ENCODE measurements around the gene IFNGR2.
"Not testable (repeated sequence)": the region's sequence is repeated elsewhere in the genome, so short reads cannot be mapped to it uniquely, and the experiment has no call there.

Gene IFNGR2, protein sequence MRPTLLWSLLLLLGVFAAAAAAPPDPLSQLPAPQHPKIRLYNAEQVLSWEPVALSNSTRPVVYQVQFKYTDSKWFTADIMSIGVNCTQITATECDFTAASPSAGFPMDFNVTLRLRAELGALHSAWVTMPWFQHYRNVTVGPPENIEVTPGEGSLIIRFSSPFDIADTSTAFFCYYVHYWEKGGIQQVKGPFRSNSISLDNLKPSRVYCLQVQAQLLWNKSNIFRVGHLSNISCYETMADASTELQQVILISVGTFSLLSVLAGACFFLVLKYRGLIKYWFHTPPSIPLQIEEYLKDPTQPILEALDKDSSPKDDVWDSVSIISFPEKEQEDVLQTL

DNA sequence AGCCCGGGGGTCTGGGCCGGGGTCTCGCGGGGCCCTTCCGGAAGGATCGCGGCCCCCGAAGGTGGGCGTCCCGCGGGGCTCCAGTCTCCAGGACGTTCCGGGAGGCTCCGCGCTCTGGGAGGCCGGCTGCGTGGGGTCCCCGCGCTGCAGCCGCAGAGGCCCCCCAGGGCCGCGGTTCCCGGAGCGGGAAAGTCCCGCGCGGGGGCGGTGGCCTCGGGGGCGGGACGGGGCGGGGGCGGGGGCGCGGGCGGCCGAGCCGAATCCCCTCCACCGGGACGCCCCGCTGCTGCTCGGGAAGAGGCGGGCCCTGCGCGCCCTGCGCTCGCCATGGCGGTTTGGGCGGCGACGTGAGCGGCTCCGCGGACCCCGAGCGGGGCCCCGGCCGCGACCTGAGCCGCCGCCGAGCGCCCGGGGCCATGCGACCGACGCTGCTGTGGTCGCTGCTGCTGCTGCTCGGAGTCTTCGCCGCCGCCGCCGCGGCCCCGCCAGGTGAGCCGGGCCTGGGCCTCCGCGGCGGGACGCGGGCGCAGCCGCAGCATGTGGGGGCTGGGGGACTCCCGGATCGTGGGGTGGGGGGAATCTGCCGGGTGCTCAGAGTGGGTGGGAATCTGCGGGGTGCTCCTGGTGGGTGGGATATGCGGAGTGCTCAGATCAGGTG, at the start of gene IFNGR2:
TSS of gene IFNGR2 (plus strand) at position 286 of the 658 bp plus-strand sequence. CDS start at position 417, 131 bp downstream.
- DNase-seq (ENCODE audit: low read depth) = no peak

DNA sequence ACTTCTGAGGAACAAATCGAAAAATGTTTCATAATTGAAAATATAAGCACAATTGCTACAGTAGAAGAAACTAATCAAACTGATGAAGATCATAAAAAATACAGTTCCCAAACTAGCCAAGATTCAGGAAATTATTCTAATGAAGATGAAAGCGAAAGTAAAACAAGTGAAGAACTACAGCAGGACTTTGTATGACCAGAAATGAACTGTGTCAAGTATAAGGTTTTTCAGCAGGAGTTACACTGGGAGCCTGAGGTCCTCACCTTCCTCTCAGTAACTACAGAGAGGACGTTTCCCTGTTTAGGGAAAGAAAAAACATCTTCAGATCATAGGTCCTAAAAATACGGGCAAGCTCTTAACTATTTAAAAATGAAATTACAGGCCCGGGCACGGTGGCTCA, 47.9 kb upstream of the IFNGR2 start:
- no peak for DNase-seq (ENCODE audit: low read depth)

DNA sequence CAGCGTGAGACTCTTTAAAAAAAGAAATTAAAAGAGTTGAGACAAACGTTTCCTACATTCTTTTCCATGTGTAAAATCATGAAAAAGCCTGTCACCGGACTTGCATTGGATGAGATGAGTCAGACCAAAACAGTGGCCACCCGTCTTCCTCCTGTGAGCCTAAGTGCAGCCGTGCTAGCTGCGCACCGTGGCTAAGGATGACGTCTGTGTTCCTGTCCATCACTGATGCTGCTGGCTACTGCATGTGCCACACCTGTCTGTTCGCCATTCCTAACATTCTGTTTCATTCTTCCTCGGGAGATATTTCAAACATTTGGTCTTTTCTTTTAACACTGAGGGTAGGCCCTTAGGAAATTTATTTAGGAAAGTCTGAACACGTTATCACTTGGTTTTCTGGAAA, 47.2 kb upstream of the IFNGR2 start:
- no peak for DNase-seq (ENCODE audit: low read depth)

DNA sequence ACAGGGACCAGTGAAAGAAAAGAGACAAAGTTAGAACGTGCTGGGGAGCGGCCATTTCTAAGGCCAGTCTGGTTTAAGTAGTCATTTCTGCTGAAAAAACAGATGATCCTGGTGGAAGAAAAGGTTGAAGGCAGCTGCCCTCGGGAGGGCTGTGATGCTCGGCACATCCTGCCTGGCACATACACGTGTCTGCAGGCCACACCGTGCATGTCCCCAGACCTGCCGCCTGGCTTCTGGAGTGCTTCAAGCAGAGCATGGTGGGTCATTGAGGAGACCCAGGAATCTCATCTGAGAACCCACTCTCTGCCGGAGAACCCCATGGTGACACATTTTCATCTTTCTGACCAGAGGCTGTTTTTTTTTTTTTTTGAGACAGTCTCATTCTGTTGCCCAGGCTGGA, 46.0 kb upstream of the IFNGR2 start:
- no peak for DNase-seq (ENCODE audit: low read depth)

DNA sequence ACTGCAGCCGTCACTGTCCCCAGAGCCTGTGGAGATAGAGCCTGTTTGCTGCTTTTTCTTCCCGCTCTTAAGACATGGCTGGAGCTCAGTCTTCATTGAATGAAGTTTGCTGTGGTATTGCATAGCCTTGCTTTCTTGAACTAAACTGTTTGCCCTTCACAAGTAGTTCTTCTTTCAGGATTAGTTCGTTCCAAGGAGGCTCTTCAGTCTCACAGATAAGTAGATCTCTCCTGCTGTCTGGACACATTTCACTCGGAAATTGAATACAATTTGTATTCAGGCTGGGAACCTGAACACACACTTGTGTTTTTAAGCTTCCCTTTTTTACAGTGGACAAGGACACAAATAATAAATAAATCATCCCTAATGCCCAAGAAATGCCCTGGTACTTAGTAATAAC, 43.8 kb upstream of the IFNGR2 start:
- no peak for DNase-seq (ENCODE audit: low read depth)

DNA sequence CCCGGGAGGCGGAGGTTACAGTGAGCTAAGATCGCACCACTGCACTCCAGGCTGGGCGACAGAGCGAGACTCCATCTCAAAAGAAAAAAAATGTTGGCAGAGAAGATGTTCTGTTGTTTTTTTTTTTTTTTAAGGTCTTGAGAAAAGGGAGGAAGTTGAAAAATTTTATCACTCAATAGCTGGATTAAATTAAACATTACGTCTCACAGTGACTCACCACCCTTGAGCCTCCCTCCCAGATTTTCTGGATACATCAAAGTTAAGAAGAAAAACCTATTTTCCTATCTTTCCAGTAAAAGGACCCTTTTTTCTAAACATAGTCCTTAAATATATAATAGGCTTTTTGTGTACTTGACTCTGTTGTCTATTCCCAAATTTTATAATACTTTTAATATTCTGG, 42.9 kb upstream of the IFNGR2 start:
- DNase-seq (ENCODE audit: low read depth) = peak; percentile 54

DNA sequence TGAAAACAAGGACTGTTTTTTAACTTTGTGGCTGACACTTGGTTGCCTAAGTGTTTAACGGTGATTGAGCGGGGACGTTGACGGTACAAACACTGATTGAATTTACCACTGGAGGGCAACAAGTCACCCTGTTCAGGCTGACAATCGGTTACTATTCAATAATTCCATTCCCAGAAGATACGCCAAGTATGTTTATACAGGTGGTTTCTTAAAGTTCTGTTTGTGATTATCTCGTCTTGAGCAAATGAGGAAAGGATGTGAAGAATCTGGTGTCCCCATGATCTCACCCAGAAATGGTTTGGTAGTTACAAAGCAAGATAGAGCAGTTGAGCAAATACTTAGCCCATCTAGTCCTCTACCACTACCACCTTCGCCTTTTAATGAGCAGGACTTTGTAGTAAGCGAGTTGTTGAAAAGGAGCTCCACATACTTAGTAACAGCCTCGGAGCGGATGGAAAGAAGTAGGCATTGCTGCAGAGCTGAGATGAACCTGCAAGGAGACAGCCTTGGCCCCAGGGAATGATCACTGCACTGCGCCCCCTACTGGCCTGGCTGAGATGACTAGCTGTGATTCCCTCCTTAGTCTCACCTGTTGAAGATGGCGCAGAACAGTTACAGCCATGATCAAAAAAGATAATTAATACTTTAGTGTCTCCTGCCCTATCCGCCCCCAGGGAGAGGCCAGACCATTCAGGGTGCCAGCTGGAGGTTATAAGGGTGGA, 42.2 kb upstream of the IFNGR2 start:
- DNase-seq (ENCODE audit: low read depth) = peak; percentile 58

DNA sequence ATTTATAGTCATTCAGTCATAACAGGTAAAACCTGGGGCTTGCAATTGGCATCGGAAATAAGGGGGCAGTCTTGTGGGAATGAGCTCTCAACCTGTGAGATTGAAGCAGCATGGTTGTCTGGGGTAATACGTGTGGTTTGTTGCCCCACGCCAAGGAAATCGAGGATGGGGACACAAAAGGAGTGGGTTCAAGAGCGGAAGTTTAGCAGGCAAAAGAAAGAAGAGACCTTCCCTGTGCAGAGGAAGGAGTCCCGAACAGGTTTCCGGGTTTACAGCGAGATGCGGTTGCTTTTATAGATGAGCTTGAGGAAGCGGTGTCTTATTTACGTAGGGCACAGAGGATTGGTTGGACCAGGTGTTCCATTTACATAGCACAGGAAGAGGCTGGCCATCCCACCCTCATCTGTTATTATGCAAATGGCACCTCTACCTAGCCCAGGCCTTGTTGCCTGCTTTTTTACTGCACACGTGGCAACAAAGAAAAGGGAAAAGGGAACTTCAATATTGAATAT, 41.1 kb upstream of the IFNGR2 start:
- DNase-seq (ENCODE audit: low read depth) = no peak

DNA sequence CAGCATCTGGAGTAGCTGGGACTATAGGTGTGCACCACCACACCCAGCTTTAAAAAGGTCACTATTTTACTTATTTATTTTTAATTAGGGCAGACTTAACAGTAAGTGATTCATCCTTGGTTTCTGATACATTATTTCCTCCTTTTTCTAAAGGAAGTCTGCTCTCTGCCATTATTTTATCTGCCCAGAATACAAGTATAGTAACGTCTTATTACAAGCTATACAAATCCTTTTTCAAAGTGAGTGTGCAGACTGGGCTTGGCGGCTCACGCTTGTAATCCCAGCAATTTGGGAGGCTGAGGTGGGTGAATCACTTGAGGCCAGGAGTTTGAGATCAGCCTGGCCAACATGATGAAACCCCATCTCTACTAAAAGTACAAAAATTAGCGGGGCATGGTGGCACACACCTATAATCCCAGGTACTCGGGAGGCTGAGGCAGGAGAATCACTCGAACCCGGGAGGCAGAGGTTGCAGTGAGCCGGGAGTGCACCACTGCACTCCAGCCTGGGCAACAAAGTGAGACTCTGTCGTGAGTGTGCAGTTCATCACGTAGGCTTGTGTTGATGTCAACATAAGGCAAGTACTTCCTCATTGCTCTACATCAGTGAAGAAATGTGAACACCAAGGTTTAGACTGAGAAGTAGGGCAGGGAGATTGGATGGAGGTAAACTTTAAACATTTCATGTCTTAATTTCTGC, 39.2 kb upstream of the IFNGR2 start:
- not testable (repeated sequence) for DNase-seq (ENCODE audit: low read depth)

DNA sequence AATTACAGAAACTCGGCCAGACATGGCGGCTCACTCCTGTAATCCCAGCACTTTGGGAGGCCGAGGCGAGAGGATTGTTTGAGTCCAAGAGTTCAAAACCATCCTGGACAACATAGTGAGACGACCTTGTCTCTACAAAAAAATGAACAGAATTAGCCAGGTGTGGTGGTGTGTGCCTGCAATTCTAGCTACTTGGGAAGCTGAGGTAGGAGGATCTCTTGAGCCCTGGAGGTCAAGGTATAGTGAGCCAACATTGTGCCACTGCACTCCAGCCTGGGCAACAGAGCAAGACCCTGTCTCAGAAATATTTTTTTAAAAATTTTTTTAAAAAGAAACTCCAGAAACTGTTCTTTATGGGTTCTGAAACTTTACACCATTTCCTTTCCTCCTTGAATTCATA, 38.4 kb upstream of the IFNGR2 start:
- no peak for DNase-seq (ENCODE audit: low read depth)

DNA sequence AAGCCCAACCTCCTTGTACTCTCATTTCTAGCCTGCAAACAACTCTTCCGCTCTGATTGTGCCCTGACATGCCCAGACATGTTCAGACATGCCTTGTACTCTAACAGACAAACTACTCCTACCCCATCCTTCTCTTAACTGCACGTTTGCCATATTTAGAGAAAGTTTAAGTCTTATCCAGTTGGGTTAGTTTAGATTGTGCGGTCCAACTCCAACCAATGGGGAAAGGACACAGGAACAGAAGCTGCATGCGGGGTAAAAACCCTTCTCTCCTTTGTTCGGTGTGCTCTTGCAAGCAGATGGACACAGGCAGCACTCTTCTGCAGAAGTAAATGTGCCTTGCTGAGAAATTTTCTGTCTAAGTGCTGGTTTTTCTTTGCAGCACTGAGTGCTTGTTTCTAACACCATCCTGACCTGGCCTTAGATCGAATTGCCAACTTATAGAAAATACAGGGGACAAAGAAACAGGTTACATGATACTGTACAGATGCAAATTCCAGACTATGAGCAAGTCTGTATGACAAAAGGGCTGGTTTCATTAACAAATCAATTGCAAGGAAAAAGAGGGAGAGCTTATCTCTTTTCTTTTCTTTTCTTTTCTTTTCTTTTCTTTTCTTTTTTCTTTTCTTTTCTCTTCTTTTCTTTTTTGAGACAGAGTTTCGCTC, 35.8 kb upstream of the IFNGR2 start:
- DNase-seq (ENCODE audit: low read depth) = no peak

DNA sequence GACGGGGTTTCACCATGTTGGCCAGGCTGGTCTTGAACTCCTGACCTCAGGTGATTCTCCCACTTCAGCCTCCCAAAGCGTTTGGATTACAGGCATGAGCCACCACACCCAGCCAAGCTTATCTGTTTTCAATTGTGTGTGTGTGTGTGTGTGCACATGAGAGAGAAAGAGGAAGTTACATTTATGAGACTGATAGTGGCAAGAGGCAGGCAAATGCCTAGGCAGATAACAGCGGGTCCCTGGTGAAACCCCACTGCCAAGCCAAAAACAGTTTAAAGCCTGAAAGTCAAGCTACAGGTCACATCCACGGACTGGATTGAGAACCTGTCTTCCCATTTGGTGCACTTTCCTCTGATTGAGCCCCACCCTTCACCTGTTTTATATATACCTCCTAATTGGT, 35.1 kb upstream of the IFNGR2 start:
- no peak for DNase-seq (ENCODE audit: low read depth)

DNA sequence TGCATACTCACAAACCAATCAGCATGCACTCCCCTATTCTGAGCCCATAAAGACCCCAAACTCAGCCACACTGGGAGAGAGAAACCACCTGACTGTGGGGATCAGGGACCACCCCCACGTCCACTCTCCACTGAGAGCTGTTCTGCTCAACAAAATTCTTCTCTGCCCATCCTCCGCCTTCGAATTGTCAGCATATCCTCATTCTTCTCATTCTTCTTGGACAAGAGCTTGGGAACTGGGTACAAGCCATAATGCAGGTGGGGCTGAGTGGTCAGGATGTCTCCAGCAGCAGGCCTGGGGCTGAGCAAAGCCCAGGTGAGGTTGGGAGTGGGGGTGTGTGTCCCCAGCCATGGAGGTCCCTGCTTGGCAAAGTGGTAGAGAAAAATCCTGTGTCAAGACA, 34.6 kb upstream of the IFNGR2 start:
- DNase-seq (ENCODE audit: low read depth) = no peak

DNA sequence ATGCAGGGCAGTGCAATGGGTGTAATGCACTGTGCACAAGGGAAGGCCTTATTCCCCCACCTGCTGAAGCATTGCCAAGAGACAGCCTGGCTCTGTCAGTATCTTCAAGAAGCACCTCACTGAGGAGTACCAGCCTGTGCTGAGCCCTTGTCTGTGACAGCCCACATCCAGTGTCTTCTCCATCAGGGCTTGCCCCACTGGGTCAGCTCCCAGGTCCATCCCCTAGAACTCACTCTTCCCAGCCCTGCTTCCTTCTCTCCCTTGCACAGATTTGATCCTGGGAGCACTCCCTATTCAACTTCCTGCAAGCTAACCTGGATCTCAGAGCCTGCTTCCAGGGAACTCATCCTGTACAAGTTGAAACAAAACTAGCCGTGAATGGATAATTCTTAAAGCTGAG, 33.6 kb upstream of the IFNGR2 start:
- no peak for DNase-seq (ENCODE audit: low read depth)

DNA sequence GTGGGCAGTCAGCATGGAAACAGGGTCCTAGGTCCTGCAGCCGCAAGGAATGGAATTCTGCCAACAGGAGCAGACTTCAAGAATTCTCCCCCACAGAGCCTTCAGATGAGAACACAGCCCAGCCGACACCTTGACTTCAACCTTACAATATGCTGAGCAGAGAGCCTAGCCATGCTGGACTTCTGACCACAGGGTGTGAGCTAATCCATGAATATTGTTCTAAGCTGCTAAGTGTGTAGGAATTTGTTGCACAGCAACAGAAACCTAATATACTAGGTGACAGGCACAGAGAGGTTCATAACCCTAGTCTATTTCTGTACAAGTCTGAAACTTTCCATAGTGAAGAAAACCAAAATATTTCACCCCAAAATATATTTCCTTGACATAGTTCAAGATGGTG, 32.9 kb upstream of the IFNGR2 start:
- no peak for DNase-seq (ENCODE audit: low read depth)

DNA sequence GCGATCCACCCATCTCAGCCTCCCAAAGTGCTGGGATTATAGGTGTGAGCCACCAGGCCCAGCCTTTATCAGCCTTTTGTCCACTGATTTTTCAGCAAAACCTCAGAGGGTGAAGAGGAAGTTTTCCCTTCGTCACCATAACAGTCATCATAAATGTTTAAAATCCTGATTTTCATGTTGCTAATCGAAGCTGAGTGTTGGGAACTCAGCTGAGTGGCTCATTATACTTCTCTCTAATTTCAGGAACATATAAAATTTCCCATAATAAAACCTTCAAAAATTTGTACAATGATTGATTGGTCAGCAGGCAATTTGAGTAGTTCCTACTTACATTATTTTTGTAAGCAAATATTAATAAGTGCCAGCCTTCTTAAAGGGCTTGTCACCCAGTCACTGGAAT, 31.8 kb upstream of the IFNGR2 start:
- no peak for DNase-seq (ENCODE audit: low read depth)

DNA sequence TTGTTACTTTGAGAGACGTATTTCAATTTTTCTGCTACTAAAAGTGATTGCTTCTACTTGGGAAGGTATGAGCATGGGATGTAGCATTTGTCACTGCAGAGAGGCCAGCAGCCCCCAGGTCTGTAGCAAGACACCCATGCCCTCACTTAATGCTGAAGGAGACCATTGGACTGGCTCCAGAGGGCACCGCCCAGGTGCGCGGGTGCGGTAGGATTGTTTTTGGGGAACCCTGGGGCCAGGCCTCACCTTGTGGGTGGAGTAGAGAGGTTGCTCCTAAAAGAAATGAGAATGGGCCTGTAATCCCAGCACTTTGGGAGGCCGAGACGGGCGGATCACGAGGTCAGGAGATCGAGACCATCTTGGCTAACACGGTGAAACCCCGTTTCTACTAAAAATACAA, 30.6 kb upstream of the IFNGR2 start:
- DNase-seq (ENCODE audit: low read depth) = no peak

DNA sequence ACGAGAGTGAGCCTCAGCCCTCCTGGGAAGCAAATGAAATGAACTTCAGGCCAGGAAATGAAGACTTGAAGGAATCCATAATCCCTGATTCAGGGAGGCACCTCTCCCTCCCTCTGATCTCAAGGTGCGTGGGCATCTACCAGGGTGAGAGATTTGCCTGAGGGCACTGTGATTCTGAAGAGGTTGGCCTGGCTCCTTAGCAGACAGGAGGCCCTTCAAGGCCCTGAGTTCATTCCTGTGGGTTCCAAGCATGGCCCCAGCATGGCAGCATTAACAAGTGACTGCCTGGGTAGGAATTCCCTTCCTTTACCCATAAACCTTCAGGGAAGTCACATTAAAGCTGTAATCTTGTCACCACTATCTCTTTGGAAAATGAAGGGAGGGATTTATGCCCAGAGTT, 29.8 kb upstream of the IFNGR2 start:
- no peak for DNase-seq (ENCODE audit: low read depth)

DNA sequence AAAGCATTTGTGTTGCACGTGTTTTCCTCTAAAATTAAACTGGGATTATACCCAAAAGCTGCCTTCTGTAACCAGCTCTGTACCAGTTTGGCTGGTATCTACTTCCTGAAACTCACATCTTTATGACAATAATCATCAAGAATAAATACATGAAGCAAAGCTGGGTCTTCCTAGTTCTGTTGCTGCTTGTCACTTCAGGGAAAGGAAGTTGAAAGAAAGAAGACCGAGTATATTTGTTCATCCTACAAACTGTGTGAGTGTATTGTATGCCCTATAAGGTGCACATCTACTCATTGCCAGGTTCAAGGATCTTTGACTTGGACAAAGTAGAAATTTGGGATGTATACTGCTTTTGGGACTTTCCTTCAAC, 29.1 kb upstream of the IFNGR2 start:
- DNase-seq (ENCODE audit: low read depth) = no peak

DNA sequence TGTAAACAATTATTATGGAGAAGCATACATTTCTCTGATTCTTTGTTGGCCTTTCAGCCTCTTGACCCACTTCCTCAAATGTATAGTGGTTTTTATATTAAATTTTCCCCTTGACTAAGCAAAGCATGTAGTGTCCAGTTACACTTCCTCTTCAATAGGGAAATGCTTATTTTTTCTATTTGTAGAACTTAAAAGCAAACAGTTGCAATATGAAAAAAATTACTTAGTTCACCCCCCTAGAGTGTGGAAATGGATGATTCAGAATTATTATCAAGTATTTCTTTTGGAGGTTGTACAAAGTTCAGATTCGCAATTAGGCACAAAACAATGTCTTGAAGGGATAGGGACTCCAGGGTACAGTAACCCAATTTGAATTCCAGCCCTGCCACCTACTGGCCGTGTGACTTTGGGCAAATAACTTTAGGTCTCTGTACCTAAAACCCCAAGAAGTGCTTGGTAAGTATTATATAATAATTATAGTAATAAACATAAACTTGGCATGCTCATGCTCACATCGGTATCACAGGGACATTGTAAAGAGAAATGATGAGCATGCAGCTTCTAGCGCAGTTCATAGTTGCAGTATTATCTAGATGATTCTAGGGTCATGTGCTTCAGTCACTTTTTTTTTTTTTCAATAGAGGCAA, 28.6 kb upstream of the IFNGR2 start:
- peak; percentile 56 for DNase-seq (ENCODE audit: low read depth)

DNA sequence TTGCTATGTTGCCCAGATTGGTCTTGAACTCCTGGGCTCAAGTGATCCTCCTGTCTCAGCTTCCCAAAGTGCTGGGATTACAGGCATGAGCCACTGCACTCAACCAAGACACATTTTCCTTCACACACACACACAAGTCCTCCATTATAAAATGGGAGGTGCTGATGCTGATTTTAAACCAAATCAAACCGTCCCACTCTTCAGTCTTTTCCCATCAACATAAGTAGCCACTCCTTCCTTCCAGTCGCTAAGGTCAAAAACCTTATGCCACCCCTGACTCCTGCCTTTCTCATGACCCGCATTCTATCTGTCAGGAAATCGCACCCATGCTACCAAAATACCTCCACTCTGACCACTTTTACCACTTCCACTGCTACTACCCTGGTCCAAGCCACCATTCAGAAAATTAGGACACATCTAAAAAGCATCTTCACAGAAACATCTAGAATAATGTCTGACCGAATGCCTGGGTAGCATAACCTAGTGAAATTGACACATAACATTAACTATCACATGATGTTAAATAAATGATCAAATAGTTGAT, 28.0 kb upstream of the IFNGR2 start:
- no peak for DNase-seq (ENCODE audit: low read depth)
